AG04449 (cell line): Measurements from ENCODE around the gene MYO1G.

Source experiments
- CTCF ChIA-PET: fragments of 350-600 bp; formaldehyde crosslinking; extraction: SDS; loops from one replicate; lab custom pipeline; 2021; ENCODE audit warnings: antibody characterized with exemption; lab: Yijun Ruan, JAX
- POLR2A ChIA-PET: fragments of 400-600, 350-600 bp; formaldehyde crosslinking; extraction: SDS; loops from one replicate; lab custom pipeline; 2020; ENCODE audit warnings: antibody characterized with exemption, inconsistent platforms; lab: Yijun Ruan, JAX
- DNase-seq: peaks from one replicate; pipeline ENCODE4 v3.0.0-alpha.2; 2010; ENCODE audit warnings: low read depth, low spot score
- H3K4me3 ChIP-seq: 2 replicates; pipeline ENCODE4 v1.5.1; 2011; ENCODE audit warnings: low read depth, mild to moderate bottlenecking, control low read depth, low read length
- CTCF ChIP-seq: IDR thresholded peaks from one replicate; pipeline ENCODE4 v1.5.1; 2011; ENCODE audit warnings: mild to moderate bottlenecking, moderate library complexity, low read length, control low read depth, inconsistent platforms; ENCODE audit not compliant: insufficient read depth; ENCODE audit errors: missing control alignments

Gene MYO1G

GRCh38 chr7:45024126-45024744 lies 45.4 kb upstream of the MYO1G start:
- CTCF ChIA-PET: interaction anchor here (0.7 kb wide), 1 partner anchor 193 kb away, joined by 3 read pairs; no protein-coding TSS in a partner anchor
- no peak for TF ChIP-seq CTCF
- no peak overlapping the region for H3K4me3 ChIP-seq
- DNase-seq: no peak
- POLR2A ChIA-PET: no interaction called here

GRCh38 chr7:45021604-45022296 lies 42.9 kb upstream of the MYO1G start:
- CTCF ChIA-PET: interaction anchor here (0.9 kb wide), 1 partner anchor 46 kb away, joined by 3 read pairs; no protein-coding TSS in a partner anchor

DNA sequence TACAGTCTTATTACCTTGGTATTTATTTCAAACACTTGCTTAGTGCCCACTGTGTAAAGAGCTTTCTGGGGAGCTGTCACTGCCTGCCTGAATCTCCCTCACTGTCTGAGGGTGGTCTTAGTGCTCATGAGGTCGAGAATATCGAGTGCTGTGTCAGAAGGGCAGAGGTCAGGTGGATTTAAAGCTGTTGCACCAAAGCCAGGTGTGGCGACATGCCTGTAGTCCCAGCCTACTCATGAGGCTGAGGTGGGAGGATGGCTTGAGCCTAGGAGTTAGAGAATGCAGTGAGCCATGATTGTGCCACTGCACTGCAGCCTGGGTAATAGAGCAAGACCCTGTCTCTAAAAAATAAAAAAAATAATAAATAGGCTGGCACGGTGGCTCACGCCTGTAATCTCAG lies 42.1 kb upstream of the MYO1G start:
- no peak overlapping the region for H3K4me3 ChIP-seq
- no peak for TF ChIP-seq CTCF
- no peak for DNase-seq
- ChIA-PET CTCF (no interaction called here), POLR2A (no interaction called here)

More at GRCh38 chr7:45021604-45022296, 42.9 kb upstream of the MYO1G start:
- TF ChIP-seq CTCF: no peak
- no peak for DNase-seq
- POLR2A ChIA-PET: no interaction called here
- H3K4me3 ChIP-seq: no peak overlapping the region

DNA sequence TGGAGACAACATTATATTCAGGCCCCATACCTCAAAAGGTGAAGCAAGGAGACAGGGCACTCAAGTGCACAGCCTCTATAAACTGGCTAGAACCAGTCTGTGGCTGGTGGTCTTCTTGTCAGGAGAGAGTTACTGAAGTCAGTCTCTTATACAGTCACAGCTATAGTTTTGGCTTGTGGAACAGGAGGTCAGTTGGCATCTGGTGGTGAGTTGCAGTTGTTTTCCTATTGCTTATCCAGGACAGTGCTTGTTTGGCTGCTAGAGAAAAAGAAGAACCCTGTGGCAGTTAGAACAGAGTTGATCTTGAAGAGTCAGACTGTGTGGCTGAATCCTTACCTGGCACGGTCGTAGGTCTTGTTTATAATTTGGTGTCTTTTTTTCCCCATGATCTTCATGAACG lies 38.4 kb upstream of the MYO1G start:
- POLR2A ChIA-PET: no interaction called here
- H3K4me3 ChIP-seq: no peak overlapping the region

GRCh38 chr7:45015313-45015712 lies 36.5 kb upstream of the MYO1G start:
- ChIA-PET POLR2A (interaction anchor here (0.6 to 0.8 kb wide), 2 partner anchors 16 to 18 kb away, joined by 3 to 4 read pairs; no protein-coding TSS in a partner anchor), CTCF (no interaction called here)
- no peak for TF ChIP-seq CTCF
- no peak for DNase-seq
- no peak overlapping the region for H3K4me3 ChIP-seq

More for the DNA sequence above, 38.4 kb upstream of the MYO1G start:
- no peak for DNase-seq
- CTCF ChIA-PET: no interaction called here
- TF ChIP-seq CTCF: no peak

DNA sequence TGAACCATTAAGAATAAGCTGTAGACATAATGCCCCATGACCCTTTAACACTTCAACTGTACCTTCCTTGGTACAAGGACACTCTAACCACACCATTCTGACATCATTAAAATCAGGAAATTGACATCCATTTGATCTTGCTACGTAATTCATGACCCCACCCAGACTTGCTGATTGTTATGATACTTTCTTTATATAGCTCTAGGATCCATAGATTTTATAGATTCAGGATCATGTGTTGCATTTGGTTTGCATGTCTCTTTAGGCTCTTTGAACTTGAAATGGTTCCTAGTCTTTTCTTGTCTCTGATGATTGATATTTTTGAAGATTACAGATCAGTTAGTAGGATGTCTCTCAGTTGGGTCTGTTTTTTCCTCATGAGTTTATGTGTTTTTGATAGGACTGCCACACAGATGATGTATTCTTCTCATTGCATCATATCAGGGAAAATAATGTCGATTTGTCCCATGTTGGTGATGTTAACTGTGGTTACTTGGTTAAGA lies 34.7 kb upstream of the MYO1G start:
- TF ChIP-seq CTCF: no peak
- no peak overlapping the region for H3K4me3 ChIP-seq
- ChIA-PET POLR2A (no interaction called here), CTCF (interaction anchor here (1.7 kb wide), 1 partner anchor 9 kb away, joined by 6 read pairs; no protein-coding TSS in a partner anchor)
- no peak for DNase-seq
